ENCODE data around the gene CDC42SE2.
A peak's percentile ranks its signal among the peaks of the same experiment; 100 is the strongest.

CDC42SE2 gene

GRCh38 chr5:131259326-131259725, 4.5 kb upstream of the CDC42SE2 start:
- H3K4me3 ChIP-seq (ENCODE audit: low read length), result no peak overlapping the region
- no peak for TF ChIP-seq CTCF (conservative IDR thresholded peaks at IDR 0.05; ENCODE audit: low read depth, low read length)
- DNase-seq (ENCODE audit: low read depth), result no peak

- no peak for DNase-seq (ENCODE audit: low read depth)
Measured at GRCh38 chr5:131260895-131261294, 3.0 kb upstream of the CDC42SE2 start.

GRCh38 chr5:131261483-131261882, 2.4 kb upstream of the CDC42SE2 start:
- TF ChIP-seq CTCF (conservative IDR thresholded peaks at IDR 0.05; ENCODE audit: low read depth, low read length), result no peak
- H3K4me3 ChIP-seq (ENCODE audit: low read length), result no peak overlapping the region
- no peak for DNase-seq (ENCODE audit: low read depth)

More at GRCh38 chr5:131260895-131261294, 3.0 kb upstream of the CDC42SE2 start:
- no peak for TF ChIP-seq CTCF (conservative IDR thresholded peaks at IDR 0.05; ENCODE audit: low read depth, low read length)
- no peak overlapping the region for H3K4me3 ChIP-seq (ENCODE audit: low read length)

GRCh38 chr5:131262953-131263541, 806 bp upstream of the CDC42SE2 start:
- no peak for DNase-seq (ENCODE audit: low read depth)
- H3K4me3 ChIP-seq (ENCODE audit: low read length), result peak overlapping the region; percentile 92
- TF ChIP-seq CTCF (conservative IDR thresholded peaks at IDR 0.05; ENCODE audit: low read depth, low read length), result no peak

GRCh38 chr5:131264451-131265099, 722 bp downstream of the CDC42SE2 start:
- no peak for TF ChIP-seq CTCF (conservative IDR thresholded peaks at IDR 0.05; ENCODE audit: low read depth, low read length)
- H3K4me3 ChIP-seq (ENCODE audit: low read length), result peak overlapping the region; percentile 92
- DNase-seq (ENCODE audit: low read depth), result no peak

GRCh38 chr5:131265311-131265803, 1.5 kb downstream of the CDC42SE2 start:
- no peak for DNase-seq (ENCODE audit: low read depth)
- peak; percentile 41 for TF ChIP-seq CTCF (conservative IDR thresholded peaks at IDR 0.05; ENCODE audit: low read depth, low read length)
- peak overlapping the region; percentile 92 for H3K4me3 ChIP-seq (ENCODE audit: low read length)

All from retinal pigment epithelial cell (primary cell).